ENCODE results near the gene FBXW5.

FBXW5 gene

GRCh38 chr9:136898483-136899100 is 45.9 kb downstream of the FBXW5 start:
- TF ChIP-seq SIN3A (IDR thresholded peaks at IDR 0.05; ENCODE audit: borderline replicate concordance, insufficient read depth, low read length) (no peak), TAF1 (IDR thresholded peaks at IDR 0.05; ENCODE audit: borderline replicate concordance, insufficient read depth, low read length) (no peak), POLR2AphosphoS5 (IDR thresholded peaks at IDR 0.05; ENCODE audit: low read depth, low read length) (no peak), FOXP2 (optimal IDR thresholded peaks at IDR 0.05; ENCODE audit: borderline replicate concordance, extremely low read depth, extremely low read length, insufficient read depth) (no peak)
- TF ChIP-seq, protein P1, sequence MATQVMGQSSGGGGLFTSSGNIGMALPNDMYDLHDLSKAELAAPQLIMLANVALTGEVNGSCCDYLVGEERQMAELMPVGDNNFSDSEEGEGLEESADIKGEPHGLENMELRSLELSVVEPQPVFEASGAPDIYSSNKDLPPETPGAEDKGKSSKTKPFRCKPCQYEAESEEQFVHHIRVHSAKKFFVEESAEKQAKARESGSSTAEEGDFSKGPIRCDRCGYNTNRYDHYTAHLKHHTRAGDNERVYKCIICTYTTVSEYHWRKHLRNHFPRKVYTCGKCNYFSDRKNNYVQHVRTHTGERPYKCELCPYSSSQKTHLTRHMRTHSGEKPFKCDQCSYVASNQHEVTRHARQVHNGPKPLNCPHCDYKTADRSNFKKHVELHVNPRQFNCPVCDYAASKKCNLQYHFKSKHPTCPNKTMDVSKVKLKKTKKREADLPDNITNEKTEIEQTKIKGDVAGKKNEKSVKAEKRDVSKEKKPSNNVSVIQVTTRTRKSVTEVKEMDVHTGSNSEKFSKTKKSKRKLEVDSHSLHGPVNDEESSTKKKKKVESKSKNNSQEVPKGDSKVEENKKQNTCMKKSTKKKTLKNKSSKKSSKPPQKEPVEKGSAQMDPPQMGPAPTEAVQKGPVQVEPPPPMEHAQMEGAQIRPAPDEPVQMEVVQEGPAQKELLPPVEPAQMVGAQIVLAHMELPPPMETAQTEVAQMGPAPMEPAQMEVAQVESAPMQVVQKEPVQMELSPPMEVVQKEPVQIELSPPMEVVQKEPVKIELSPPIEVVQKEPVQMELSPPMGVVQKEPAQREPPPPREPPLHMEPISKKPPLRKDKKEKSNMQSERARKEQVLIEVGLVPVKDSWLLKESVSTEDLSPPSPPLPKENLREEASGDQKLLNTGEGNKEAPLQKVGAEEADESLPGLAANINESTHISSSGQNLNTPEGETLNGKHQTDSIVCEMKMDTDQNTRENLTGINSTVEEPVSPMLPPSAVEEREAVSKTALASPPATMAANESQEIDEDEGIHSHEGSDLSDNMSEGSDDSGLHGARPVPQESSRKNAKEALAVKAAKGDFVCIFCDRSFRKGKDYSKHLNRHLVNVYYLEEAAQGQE (IDR thresholded peaks at IDR 0.05; ENCODE audit: insufficient read depth in 1 of 2, low read depth in 2 of 2, low read length in 2 of 2) = no peak

DNA sequence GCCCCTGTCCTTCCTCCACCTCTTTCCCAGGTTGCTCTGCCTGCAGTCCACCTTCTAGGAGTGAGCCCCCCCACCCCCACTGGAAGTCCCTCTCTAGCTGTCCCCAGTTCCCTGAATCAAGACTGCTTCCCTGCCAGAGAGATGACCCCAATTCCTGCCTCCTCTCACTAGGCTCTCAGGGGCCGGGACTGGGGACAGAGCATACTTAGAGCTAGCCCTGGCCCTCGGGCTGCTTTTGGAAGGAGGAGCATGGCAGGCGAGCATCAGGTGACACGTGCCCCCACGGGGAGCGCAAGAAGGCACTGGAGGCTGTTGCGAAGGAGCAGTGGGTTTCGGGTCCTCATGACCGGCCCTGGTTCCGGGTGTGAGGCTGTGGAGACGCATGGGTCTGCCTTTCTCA is 48.5 kb downstream of the FBXW5 start:
- TF ChIP-seq FOXP2 (optimal IDR thresholded peaks at IDR 0.05; ENCODE audit: borderline replicate concordance, extremely low read depth, extremely low read length, insufficient read depth) (no peak), TAF1 (IDR thresholded peaks at IDR 0.05; ENCODE audit: borderline replicate concordance, insufficient read depth, low read length) (no peak), POLR2AphosphoS5 (IDR thresholded peaks at IDR 0.05; ENCODE audit: low read depth, low read length) (no peak), SIN3A (IDR thresholded peaks at IDR 0.05; ENCODE audit: borderline replicate concordance, insufficient read depth, low read length) (no peak)

DNA sequence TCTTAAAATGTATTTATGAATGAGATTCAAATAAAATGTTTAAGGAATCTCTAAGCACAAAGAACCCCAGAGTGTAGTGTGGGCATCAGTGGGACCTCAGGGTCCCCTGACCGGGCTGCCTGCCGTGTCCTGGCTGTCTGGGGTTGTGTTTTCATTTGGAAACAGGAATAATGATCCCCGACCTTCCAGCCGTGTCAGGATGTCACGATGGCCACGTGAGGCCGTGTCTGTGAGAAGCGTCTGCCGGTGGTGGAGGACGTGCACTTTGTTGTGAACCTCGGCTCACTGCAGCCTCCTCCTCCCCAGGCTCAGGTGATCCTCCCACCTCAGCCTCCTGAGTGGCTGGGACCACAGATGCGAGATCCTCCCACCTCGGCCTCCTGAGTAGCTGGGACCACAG is 53.9 kb downstream of the FBXW5 start:
- TF ChIP-seq POLR2AphosphoS5 (IDR thresholded peaks at IDR 0.05; ENCODE audit: low read depth, low read length) (no peak), FOXP2 (optimal IDR thresholded peaks at IDR 0.05; ENCODE audit: borderline replicate concordance, extremely low read depth, extremely low read length, insufficient read depth) (no peak), SIN3A (IDR thresholded peaks at IDR 0.05; ENCODE audit: borderline replicate concordance, insufficient read depth, low read length) (no peak), TAF1 (IDR thresholded peaks at IDR 0.05; ENCODE audit: borderline replicate concordance, insufficient read depth, low read length) (no peak)
- TF ChIP-seq, protein P1 (IDR thresholded peaks at IDR 0.05; ENCODE audit: insufficient read depth in 1 of 2, low read depth in 2 of 2, low read length in 2 of 2) = no peak
